Osteoblast (primary cell): ENCODE results near the gene AANAT. TPM values are rescaled to one million over a fixed set of nuclear protein-coding genes. Genes with fewer than 3 reads are reported as not detected.

Source experiments
- DNase-seq: peaks from one replicate; pipeline ENCODE4 v3.0.0; 2011; ENCODE audit warnings: low spot score, mixed read lengths; ENCODE audit not compliant: insufficient read length; ENCODE audit errors: missing footprints
- H2AFZ ChIP-seq: 2 replicates; pipeline ENCODE4 v1.6.0; 2011; ENCODE audit warnings: mild to moderate bottlenecking, low read length
- H3K27ac ChIP-seq: 2 replicates; pipeline ENCODE4 v1.5.1; 2011; ENCODE audit warnings: mild to moderate bottlenecking, low read depth, low read length, moderate library complexity
- H3K27me3 ChIP-seq: 2 replicates; pipeline ENCODE4 v1.6.0; 2012; ENCODE audit warnings: mild to moderate bottlenecking, control low read depth, inconsistent platforms, low read length, moderate library complexity; ENCODE audit not compliant: insufficient read depth
- H3K36me3 ChIP-seq: 2 replicates; pipeline ENCODE4 v1.5.1; 2011; ENCODE audit warnings: mild to moderate bottlenecking, low read length, control low read depth, moderate library complexity; ENCODE audit not compliant: insufficient read depth
- H3K4me1 ChIP-seq: 2 replicates; pipeline ENCODE4 v1.5.1; 2011; ENCODE audit warnings: mild to moderate bottlenecking, low read length, control low read depth, moderate library complexity; ENCODE audit not compliant: insufficient read depth
- H3K4me2 ChIP-seq: 2 replicates; pipeline ENCODE4 v1.6.0; 2011; ENCODE audit warnings: mild to moderate bottlenecking, low read length; ENCODE audit not compliant: insufficient read depth
- H3K4me3 ChIP-seq: fragments of 200-600 bp; sonication (generic); 3 replicates; pipeline ENCODE4 v1.5.1; 2012; ENCODE audit warnings: mild to moderate bottlenecking, low read length, inconsistent platforms; ENCODE audit not compliant: insufficient read depth
- H3K79me2 ChIP-seq: 2 replicates; pipeline ENCODE4 v1.6.0; 2012; ENCODE audit warnings: mild to moderate bottlenecking, low read length, control low read depth, inconsistent platforms; ENCODE audit not compliant: insufficient read depth
- H3K9me3 ChIP-seq: 2 replicates; pipeline ENCODE4 v1.5.1; 2011; ENCODE audit warnings: low read depth, low read length, control low read depth
- H4K20me1 ChIP-seq: 2 replicates; pipeline ENCODE4 v1.6.0; 2012; ENCODE audit warnings: mild to moderate bottlenecking, low read length, control low read depth; ENCODE audit not compliant: insufficient read depth
- total RNA-seq: library from RNA; depleted of rRNA; stranded (reverse); fragments of >200 nt; gene quantifications from 2 replicates; pipeline ENCODE4 v1.2.3, GENCODE V29; 2012
- TF ChIP-seq, protein P1 (sequence below): IDR thresholded peaks from 2 replicates; pipeline ENCODE4 v1.5.1; 2011; ENCODE audit warnings: mild to moderate bottlenecking, low read depth, low read length, moderate library complexity; ENCODE audit errors: extremely low read depth

AANAT gene
- total RNA-seq, 1 donor, result not detected

DNA sequence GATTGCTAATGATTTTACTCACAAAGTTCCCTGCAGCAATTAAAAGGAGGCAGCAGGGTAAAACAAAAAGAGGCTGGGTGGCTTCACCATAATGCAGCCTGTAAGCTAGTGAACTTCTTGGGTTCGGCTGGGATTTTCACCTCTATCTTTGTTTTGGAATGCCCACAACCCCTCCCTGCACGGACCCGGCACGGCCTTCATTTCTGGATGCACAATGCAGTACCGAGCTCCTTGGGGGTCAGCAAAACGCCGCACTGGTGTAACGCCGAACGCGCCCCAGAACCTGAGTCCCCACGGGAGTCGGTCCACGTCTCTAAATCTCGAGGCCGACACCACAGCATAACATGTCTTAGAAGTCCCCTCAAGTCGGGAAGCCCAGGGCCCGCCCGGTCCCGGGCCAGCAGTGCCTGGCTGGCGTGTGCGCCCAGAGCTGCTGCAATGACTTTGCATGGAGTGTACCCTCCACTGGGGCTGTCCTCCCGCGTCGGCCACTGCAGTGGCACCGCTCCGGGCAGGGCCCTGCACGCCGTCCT lies 15.2 kb upstream of the AANAT start:
- H3K4me3 ChIP-seq, result peak overlapping the region; percentile 92
- peak overlapping the region; percentile 94 for H3K4me2 ChIP-seq
- H2AFZ ChIP-seq, result no peak overlapping the region
- peaks cover 36% of the 10 kb centered on the region for H4K20me1 ChIP-seq
- H3K4me1 ChIP-seq, result peaks cover 33% of the 10 kb centered on the region
- H3K27ac ChIP-seq, result peak overlapping the region; percentile 76
- H3K9me3 ChIP-seq, result no peaks in the 10 kb centered on the region
- no peaks in the 10 kb centered on the region for H3K27me3 ChIP-seq
- no peak for DNase-seq
- no peaks in the 10 kb centered on the region for H3K36me3 ChIP-seq
- peaks cover 55% of the 10 kb centered on the region for H3K79me2 ChIP-seq
- TF ChIP-seq, protein P1, sequence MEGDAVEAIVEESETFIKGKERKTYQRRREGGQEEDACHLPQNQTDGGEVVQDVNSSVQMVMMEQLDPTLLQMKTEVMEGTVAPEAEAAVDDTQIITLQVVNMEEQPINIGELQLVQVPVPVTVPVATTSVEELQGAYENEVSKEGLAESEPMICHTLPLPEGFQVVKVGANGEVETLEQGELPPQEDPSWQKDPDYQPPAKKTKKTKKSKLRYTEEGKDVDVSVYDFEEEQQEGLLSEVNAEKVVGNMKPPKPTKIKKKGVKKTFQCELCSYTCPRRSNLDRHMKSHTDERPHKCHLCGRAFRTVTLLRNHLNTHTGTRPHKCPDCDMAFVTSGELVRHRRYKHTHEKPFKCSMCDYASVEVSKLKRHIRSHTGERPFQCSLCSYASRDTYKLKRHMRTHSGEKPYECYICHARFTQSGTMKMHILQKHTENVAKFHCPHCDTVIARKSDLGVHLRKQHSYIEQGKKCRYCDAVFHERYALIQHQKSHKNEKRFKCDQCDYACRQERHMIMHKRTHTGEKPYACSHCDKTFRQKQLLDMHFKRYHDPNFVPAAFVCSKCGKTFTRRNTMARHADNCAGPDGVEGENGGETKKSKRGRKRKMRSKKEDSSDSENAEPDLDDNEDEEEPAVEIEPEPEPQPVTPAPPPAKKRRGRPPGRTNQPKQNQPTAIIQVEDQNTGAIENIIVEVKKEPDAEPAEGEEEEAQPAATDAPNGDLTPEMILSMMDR, result no peak

DNA sequence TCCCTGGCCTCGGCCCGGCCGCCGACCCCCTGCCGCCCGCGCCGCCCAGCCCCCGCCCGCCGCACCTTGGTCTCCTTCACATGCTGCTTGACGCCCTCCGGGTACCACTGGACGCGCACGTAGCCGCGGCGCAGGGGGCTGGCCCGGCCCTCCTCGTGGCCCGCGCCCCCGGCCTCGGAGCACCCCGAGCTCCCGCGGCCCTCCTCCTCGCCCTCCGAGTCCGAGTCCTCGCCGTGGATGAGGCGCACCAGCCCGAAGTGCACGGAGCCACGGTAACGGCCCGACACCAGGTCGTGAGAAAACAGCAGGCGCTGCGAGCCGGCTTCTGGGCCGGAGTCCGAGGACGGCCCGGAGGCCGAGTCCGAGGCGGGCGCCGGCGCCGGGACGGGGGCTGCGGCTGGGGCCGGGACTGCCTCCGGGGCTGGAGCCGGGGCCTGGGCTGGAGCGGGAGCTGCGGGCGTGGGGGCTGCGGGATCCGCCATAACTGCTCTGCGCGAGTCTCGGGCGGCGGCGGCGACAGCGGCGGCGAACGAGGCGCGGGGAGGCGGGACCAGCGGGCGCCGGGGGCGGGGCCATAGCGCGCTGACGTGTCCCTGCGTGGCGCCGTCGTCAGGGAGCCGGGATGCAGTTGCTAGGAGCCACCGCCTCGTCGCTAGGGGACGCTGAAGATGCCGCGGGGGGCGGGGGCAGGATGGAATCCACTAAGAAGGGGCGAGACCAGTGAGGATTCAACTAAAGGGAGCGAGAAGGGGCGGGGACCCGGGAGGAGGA lies 14.6 kb upstream of the AANAT start, which contains the start of gene UBE2O:
Gene UBE2O (minus strand): TSS at position 493 of the 771 bp plus-strand sequence. CDS start 11 bp downstream, at position 482.
- Histone ChIP-seq H3K79me2 (peaks cover 48% of the 10 kb centered on the region), H3K4me2 (peak within 1 kb of the TSS; percentile 94), H3K4me1 (peaks cover 26% of the 10 kb centered on the region), H3K9me3 (no peaks in the 10 kb centered on the region), H2AFZ (peak within 1 kb of the TSS; percentile 74), H3K4me3 (peak within 1 kb of the TSS; percentile 92), H3K27me3 (no peaks in the 10 kb centered on the region), H3K36me3 (no peaks in the 10 kb centered on the region), H3K27ac (peak within 1 kb of the TSS; percentile 76), H4K20me1 (peaks cover 30% of the 10 kb centered on the region)
- TF ChIP-seq, protein P1, result peak; percentile 34
- peak; percentile 99 for DNase-seq

- Histone ChIP-seq H3K79me2 (peaks cover 43% of the 10 kb centered on the region), H3K9me3 (no peaks in the 10 kb centered on the region), H3K4me3 (peak overlapping the region; percentile 92), H3K27me3 (no peaks in the 10 kb centered on the region), H3K27ac (no peak overlapping the region), H2AFZ (no peak overlapping the region), H3K4me2 (no peak overlapping the region), H3K36me3 (no peaks in the 10 kb centered on the region), H3K4me1 (peaks cover 21% of the 10 kb centered on the region), H4K20me1 (peaks cover 24% of the 10 kb centered on the region)
- TF ChIP-seq, protein P1, result peak; percentile 1
- DNase-seq, result no peak
Observed at GRCh38 chr17:76453431-76453743, 14.0 kb upstream of the AANAT start.

GRCh38 chr17:76458580-76459490 lies 8.6 kb upstream of the AANAT start:
- H3K36me3 ChIP-seq, result no peaks in the 10 kb centered on the region
- H3K4me2 ChIP-seq, result no peak overlapping the region
- no peaks in the 10 kb centered on the region for H3K79me2 ChIP-seq
- peaks cover 11% of the 10 kb centered on the region for H3K4me1 ChIP-seq
- H4K20me1 ChIP-seq, result no peaks in the 10 kb centered on the region
- H3K27ac ChIP-seq, result no peak overlapping the region
- TF ChIP-seq, protein P1, result peak; percentile 68
- no peak overlapping the region for H3K4me3 ChIP-seq
- DNase-seq, result peak; percentile 94
- peak overlapping the region; percentile 10 for H2AFZ ChIP-seq
- H3K9me3 ChIP-seq, result no peaks in the 10 kb centered on the region
- peaks cover 4% of the 10 kb centered on the region for H3K27me3 ChIP-seq
